Neural crest cell (in vitro differentiated cells): ENCODE measurements around the gene SLC66A1. TPM values are rescaled to one million over a fixed set of nuclear protein-coding genes. Genes with fewer than 3 reads are reported as not detected.

ENCODE experiments used
- DNase-seq: peaks from one replicate; pipeline ENCODE4 v3.0.0; 2021; ENCODE audit warnings: low read depth, mixed read lengths, low spot score
- H3K27ac Mint-ChIP-seq: one replicate; pipeline ENCODE4 v1.8.0; 2021; ENCODE audit warnings: mild to moderate bottlenecking, mixed read lengths; ENCODE audit not compliant: unreplicated experiment
- H3K27me3 Mint-ChIP-seq: 2 replicates; pipeline ENCODE4 v1.8.0; 2021; ENCODE audit warnings: low read depth, mild to moderate bottlenecking, mixed read lengths
- H3K36me3 Mint-ChIP-seq: 2 replicates; pipeline ENCODE4 v1.8.0; 2021; ENCODE audit warnings: low read depth, mild to moderate bottlenecking, mixed read lengths
- H3K4me1 Mint-ChIP-seq: 2 replicates; pipeline ENCODE4 v1.8.0; 2021; ENCODE audit warnings: mixed read lengths
- H3K4me3 Mint-ChIP-seq: one replicate; pipeline ENCODE4 v1.8.0; 2021; ENCODE audit warnings: mild to moderate bottlenecking, mixed read lengths
- H3K9me3 Mint-ChIP-seq: 2 replicates; pipeline ENCODE4 v1.8.0; 2021; ENCODE audit warnings: mixed read lengths
- total RNA-seq: library from RNA; stranded (reverse); gene quantifications from 2 replicates; pipeline ENCODE4 v1.2.1, GENCODE V29; 2021
- TF ChIP-seq, protein P1 (sequence below): fragments of 200-600 bp; sonication (generic); conservative IDR thresholded peaks from 2 replicates; pipeline ENCODE4 v1.5.0; 2021; ENCODE audit warnings: antibody characterized with exemption, mild to moderate bottlenecking

The SLC66A1 gene
- total RNA-seq, 1 donor from 2014 or later, result 27.4 TPM

DNA sequence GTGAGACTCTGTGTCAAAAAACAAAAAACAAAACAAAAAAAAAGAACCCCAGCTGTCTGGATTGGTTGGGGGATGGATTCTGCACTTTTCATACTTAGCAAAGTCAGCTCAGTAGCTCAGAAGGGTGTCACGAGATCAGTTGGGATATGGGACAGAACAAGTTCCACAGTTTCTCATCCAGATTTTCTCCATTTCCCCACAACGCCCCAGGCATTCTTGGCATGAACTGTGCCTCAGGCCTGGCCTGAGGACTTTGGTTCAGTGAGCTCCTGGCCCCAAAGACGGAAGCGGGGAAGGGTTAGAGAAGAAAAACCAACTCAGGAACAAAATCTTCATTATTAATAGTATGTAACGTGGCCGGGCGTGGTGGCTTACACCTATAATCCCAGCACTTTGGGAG is 2.1 kb upstream of the SLC66A1 start:
- no peak overlapping the region for H3K27ac Mint-ChIP-seq
- H3K4me3 Mint-ChIP-seq, result peak overlapping the region; percentile 93
- peaks cover 35% of the 10 kb centered on the region for H3K4me1 Mint-ChIP-seq
- H3K27me3 Mint-ChIP-seq, result no peaks in the 10 kb centered on the region
- DNase-seq, result no peak
- peaks cover 7% of the 10 kb centered on the region for H3K36me3 Mint-ChIP-seq
- TF ChIP-seq, protein P1, sequence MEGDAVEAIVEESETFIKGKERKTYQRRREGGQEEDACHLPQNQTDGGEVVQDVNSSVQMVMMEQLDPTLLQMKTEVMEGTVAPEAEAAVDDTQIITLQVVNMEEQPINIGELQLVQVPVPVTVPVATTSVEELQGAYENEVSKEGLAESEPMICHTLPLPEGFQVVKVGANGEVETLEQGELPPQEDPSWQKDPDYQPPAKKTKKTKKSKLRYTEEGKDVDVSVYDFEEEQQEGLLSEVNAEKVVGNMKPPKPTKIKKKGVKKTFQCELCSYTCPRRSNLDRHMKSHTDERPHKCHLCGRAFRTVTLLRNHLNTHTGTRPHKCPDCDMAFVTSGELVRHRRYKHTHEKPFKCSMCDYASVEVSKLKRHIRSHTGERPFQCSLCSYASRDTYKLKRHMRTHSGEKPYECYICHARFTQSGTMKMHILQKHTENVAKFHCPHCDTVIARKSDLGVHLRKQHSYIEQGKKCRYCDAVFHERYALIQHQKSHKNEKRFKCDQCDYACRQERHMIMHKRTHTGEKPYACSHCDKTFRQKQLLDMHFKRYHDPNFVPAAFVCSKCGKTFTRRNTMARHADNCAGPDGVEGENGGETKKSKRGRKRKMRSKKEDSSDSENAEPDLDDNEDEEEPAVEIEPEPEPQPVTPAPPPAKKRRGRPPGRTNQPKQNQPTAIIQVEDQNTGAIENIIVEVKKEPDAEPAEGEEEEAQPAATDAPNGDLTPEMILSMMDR, result no peak
- H3K9me3 Mint-ChIP-seq, result no peaks in the 10 kb centered on the region

DNA sequence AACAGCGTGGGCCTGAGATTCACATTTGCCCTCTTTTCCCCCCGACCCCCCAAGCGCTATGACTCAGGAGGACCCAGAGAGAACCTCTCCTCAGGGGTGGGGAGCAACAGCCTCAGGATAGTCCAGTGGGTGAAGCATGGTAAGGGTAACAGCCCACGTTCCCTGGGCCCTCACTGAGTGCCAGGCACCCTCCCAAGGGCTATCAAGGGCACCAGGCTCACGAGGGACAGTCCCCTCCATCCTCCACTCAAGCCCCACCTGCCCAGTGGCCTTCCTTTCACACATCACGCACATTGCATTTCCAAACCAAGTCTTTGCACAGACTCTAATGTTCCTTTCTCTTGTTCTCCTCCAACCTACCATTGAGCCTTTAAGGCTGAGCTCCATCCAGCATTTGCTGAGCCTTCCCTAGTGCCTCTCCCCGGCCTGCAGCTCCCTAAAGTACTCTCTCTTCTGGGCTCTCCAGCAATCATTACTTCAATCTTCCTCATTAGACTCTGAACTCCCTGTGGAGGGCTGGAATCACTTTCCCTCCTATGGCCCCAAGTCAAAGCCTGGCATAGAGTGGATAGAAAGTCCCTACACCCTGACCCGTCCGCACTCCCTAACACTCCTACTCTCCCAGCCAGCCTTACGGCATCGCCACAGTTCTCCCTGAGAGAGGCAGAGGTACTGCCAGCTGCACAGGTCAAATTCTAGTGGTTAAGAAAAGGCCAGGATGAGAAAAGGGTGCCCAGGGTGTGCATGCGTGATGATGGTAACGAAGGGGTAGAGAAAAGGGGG is 1.2 kb upstream of the SLC66A1 start:
- Mint-ChIP-seq H3K4me1 (peaks cover 38% of the 10 kb centered on the region), H3K36me3 (peaks cover 3% of the 10 kb centered on the region), H3K27ac (peak overlapping the region; percentile 46), H3K9me3 (no peaks in the 10 kb centered on the region), H3K4me3 (peak overlapping the region; percentile 93), H3K27me3 (no peaks in the 10 kb centered on the region)
- TF ChIP-seq, protein P1, result no peak
- DNase-seq, result no peak

DNA sequence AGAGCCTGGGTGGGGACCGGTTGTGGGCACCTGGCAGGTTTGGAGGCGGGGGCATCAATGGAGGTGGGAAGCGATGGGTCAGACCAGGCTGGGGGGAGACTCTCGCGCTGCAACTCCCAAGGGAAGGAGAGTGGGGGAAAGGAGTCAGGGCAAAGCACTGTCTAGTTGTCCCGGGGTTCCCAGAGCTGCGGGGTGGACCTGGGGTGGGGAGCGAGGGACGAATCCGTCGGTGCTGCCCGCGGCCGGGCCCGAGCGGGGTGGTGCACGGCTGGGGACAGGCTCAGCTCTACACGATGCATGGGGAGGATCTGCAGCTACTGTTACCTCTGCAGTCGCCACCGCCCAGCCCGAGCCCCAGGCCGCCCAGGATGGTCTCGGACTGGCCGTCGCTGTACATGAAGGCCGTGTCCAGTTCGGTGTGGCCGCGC is 609 bp upstream of the SLC66A1 start:
- Mint-ChIP-seq H3K9me3 (no peaks in the 10 kb centered on the region), H3K27ac (peak overlapping the region; percentile 46), H3K4me3 (peak overlapping the region; percentile 93), H3K4me1 (peaks cover 40% of the 10 kb centered on the region), H3K27me3 (no peaks in the 10 kb centered on the region), H3K36me3 (peaks cover 3% of the 10 kb centered on the region)
- no peak for DNase-seq
- TF ChIP-seq, protein P1, result no peak

DNA sequence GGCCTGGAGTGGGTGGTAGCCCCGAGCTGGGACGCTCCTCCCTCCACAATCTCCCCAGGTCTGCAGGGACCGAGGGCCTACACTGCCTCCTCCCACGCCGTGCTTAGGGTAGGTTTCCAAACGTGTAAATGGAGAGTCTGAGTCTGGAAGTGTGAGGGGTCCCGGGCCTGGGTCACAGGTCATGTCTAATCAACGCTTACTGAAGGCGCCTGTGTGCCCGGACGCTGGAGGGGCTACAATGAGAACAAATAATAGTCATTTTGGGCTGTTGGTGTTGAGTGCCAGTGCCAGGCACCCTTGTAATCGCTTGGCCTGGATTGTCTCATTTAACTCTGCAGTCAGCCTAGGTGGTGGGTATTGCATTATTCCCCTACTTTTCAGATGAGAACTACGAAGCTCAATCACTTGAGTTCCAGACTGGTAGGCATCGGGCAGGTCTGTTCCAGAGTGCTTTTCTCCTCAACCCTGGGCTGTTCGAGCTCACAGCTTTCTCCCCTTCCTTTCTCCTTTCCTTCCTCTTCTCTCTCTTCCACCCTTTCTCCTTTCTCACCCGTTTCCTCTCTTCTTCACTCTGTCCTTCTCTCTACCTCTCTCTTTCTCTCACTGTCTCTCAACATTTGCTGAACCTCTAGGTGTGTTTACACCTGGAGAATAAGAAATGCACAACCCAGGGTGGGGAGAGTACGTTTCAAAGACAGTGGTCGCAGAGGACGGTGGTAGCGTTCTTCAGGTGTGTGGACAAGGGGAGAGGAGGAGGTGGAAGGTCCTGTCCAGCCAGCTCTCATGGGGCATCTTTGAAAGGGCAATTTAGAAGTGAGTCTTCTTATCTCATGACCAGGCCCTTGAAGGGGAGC is 883 bp downstream of the SLC66A1 start:
- Mint-ChIP-seq H3K27ac (peak overlapping the region; percentile 90), H3K4me3 (peak overlapping the region; percentile 83), H3K27me3 (no peaks in the 10 kb centered on the region), H3K9me3 (no peaks in the 10 kb centered on the region), H3K36me3 (peaks cover 3% of the 10 kb centered on the region), H3K4me1 (peaks cover 40% of the 10 kb centered on the region)
- TF ChIP-seq, protein P1, result no peak
- DNase-seq, result no peak

DNA sequence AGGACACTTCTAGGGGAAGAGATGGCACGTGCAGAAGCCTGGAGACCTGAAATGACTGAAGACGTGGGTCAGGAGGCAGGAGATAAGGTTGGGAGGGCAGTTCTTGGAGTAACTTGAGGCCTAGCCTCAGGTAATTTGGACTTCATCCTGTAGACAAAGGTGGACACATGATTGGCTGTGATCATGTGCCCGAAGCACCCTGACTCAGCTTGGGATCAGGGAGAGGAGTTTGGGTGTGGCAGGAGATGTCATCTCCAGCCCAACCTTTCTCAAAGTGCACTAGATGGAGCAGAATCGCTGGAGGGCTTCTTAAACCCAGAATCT is 1.5 kb downstream of the SLC66A1 start:
- Mint-ChIP-seq H3K4me3 (peak overlapping the region; percentile 83), H3K27me3 (no peaks in the 10 kb centered on the region), H3K4me1 (peaks cover 40% of the 10 kb centered on the region), H3K36me3 (peaks cover 3% of the 10 kb centered on the region), H3K9me3 (no peaks in the 10 kb centered on the region), H3K27ac (no peak overlapping the region)
- no peak for DNase-seq
- TF ChIP-seq, protein P1, result no peak
